Activated T-helper 2 cell treated with anti-CD3 and anti-CD28 coated beads, Interferon-gamma antibody, Interleukin-2, Interleukin-4, amounts not matched to agents 10 μg/mL and 5 μg/mL and 100 μg/mL, durations not matched to agents 14 hours and 24 hours and 36 hours (primary cell): ENCODE measurements around the gene ERBB4. TPM values are rescaled to one million over a fixed set of nuclear protein-coding genes. Genes with fewer than 3 reads are reported as not detected.

Experiments used
- DNase-seq: peaks from one replicate; pipeline ENCODE4 v3.0.0; 2021; ENCODE audit warnings: low spot score
- H3K27ac Mint-ChIP-seq: one replicate; pipeline ENCODE4 v1.8.0; 2021; ENCODE audit warnings: mixed read lengths
- H3K27me3 Mint-ChIP-seq: one replicate; pipeline ENCODE4 v1.8.0; 2021; ENCODE audit warnings: low read depth, mixed read lengths
- H3K36me3 Mint-ChIP-seq: one replicate; pipeline ENCODE4 v1.8.0; 2021; ENCODE audit warnings: low read depth, mixed read lengths
- H3K4me1 Mint-ChIP-seq: one replicate; pipeline ENCODE4 v1.8.0; 2021; ENCODE audit warnings: low read depth, mixed read lengths
- H3K4me3 Mint-ChIP-seq: one replicate; pipeline ENCODE4 v1.8.0; 2021; ENCODE audit warnings: low read depth, mild to moderate bottlenecking, moderate library complexity, mixed read lengths
- H3K9me3 Mint-ChIP-seq: one replicate; pipeline ENCODE4 v1.8.0; 2021; ENCODE audit warnings: mixed read lengths
- intact Hi-C: fragments of 100-400 bp; cut with micrococcal nuclease; formaldehyde crosslinking; loops from one replicate; pipeline ENCODE4 v1.15.1; 2023
- total RNA-seq: library from RNA; stranded (reverse); gene quantifications from 2 replicates; pipeline ENCODE4 v1.2.3, GENCODE V29; 2022

The ERBB4 gene
- total RNA-seq, 1 donor from 2014 or later = not detected

- no peaks in the 10 kb centered on the region for H3K4me1 Mint-ChIP-seq
- H3K4me3 Mint-ChIP-seq = no peak overlapping the region
- no peaks in the 10 kb centered on the region for H3K36me3 Mint-ChIP-seq
- H3K27me3 Mint-ChIP-seq = no peaks in the 10 kb centered on the region
- intact Hi-C loops = no loop called here
- no peak overlapping the region for H3K27ac Mint-ChIP-seq
- no peak for DNase-seq
- no peaks in the 10 kb centered on the region for H3K9me3 Mint-ChIP-seq
Observed at GRCh38 chr2:212153923-212154322, 384.7 kb downstream of the ERBB4 start.

- no peak for DNase-seq
- H3K27ac Mint-ChIP-seq = no peak overlapping the region
- no peaks in the 10 kb centered on the region for H3K9me3 Mint-ChIP-seq
- H3K36me3 Mint-ChIP-seq = no peaks in the 10 kb centered on the region
- H3K4me3 Mint-ChIP-seq = no peak overlapping the region
- H3K27me3 Mint-ChIP-seq = no peaks in the 10 kb centered on the region
- no peaks in the 10 kb centered on the region for H3K4me1 Mint-ChIP-seq
- intact Hi-C loops = loop anchor here (2.0 kb wide), 1 partner anchor 419 kb away; no protein-coding TSS in a partner anchor
Observed at GRCh38 chr2:212147921-212148513, 390.6 kb downstream of the ERBB4 start.

- no peaks in the 10 kb centered on the region for H3K27me3 Mint-ChIP-seq
- intact Hi-C loops = no loop called here
- H3K4me1 Mint-ChIP-seq = no peaks in the 10 kb centered on the region
- no peak for DNase-seq
- H3K4me3 Mint-ChIP-seq = no peak overlapping the region
- H3K36me3 Mint-ChIP-seq = no peaks in the 10 kb centered on the region
- H3K27ac Mint-ChIP-seq = no peak overlapping the region
- H3K9me3 Mint-ChIP-seq = no peaks in the 10 kb centered on the region
Observed at GRCh38 chr2:212146416-212146815, 392.2 kb downstream of the ERBB4 start.

GRCh38 chr2:212145121-212145520, 393.5 kb downstream of the ERBB4 start:
- no peaks in the 10 kb centered on the region for H3K36me3 Mint-ChIP-seq
- intact Hi-C loops = no loop called here

GRCh38 chr2:212142631-212143030, 396.0 kb downstream of the ERBB4 start:
- intact Hi-C loops = no loop called here
- H3K27ac Mint-ChIP-seq = no peak overlapping the region

More at GRCh38 chr2:212145121-212145520, 393.5 kb downstream of the ERBB4 start:
- Mint-ChIP-seq H3K27ac (no peak overlapping the region), H3K4me1 (no peaks in the 10 kb centered on the region), H3K4me3 (no peak overlapping the region), H3K9me3 (no peaks in the 10 kb centered on the region), H3K27me3 (no peaks in the 10 kb centered on the region)
- DNase-seq = no peak

GRCh38 chr2:212141499-212141898, 397.1 kb downstream of the ERBB4 start:
- H3K4me3 Mint-ChIP-seq = no peak overlapping the region
- no peaks in the 10 kb centered on the region for H3K36me3 Mint-ChIP-seq
- H3K4me1 Mint-ChIP-seq = no peaks in the 10 kb centered on the region
- H3K27me3 Mint-ChIP-seq = no peaks in the 10 kb centered on the region
- intact Hi-C loops = no loop called here
- no peak for DNase-seq
- no peaks in the 10 kb centered on the region for H3K9me3 Mint-ChIP-seq
- H3K27ac Mint-ChIP-seq = no peak overlapping the region

More at GRCh38 chr2:212142631-212143030, 396.0 kb downstream of the ERBB4 start:
- Mint-ChIP-seq H3K36me3 (no peaks in the 10 kb centered on the region), H3K4me3 (no peak overlapping the region), H3K27me3 (no peaks in the 10 kb centered on the region), H3K9me3 (no peaks in the 10 kb centered on the region), H3K4me1 (no peaks in the 10 kb centered on the region)
- DNase-seq = no peak

GRCh38 chr2:212136216-212136795, 402.3 kb downstream of the ERBB4 start:
- H3K36me3 Mint-ChIP-seq = no peaks in the 10 kb centered on the region
- H3K4me1 Mint-ChIP-seq = no peaks in the 10 kb centered on the region

GRCh38 chr2:212135739-212136138, 402.9 kb downstream of the ERBB4 start:
- intact Hi-C loops = no loop called here
- Mint-ChIP-seq H3K9me3 (no peaks in the 10 kb centered on the region), H3K4me1 (no peaks in the 10 kb centered on the region), H3K27me3 (no peaks in the 10 kb centered on the region), H3K4me3 (no peak overlapping the region), H3K27ac (no peak overlapping the region), H3K36me3 (no peaks in the 10 kb centered on the region)
- no peak for DNase-seq

More at GRCh38 chr2:212136216-212136795, 402.3 kb downstream of the ERBB4 start:
- no peak overlapping the region for H3K4me3 Mint-ChIP-seq
- H3K27me3 Mint-ChIP-seq = no peaks in the 10 kb centered on the region
- intact Hi-C loops = no loop called here
- no peaks in the 10 kb centered on the region for H3K9me3 Mint-ChIP-seq
- no peak overlapping the region for H3K27ac Mint-ChIP-seq
- no peak for DNase-seq

GRCh38 chr2:212133337-212133736, 405.3 kb downstream of the ERBB4 start:
- Mint-ChIP-seq H3K4me3 (no peak overlapping the region), H3K4me1 (no peaks in the 10 kb centered on the region), H3K27me3 (no peaks in the 10 kb centered on the region), H3K27ac (no peak overlapping the region), H3K9me3 (peaks cover under 1% of the 10 kb centered on the region), H3K36me3 (no peaks in the 10 kb centered on the region)
- no peak for DNase-seq
- intact Hi-C loops = no loop called here

GRCh38 chr2:212124598-212124997, 414.0 kb downstream of the ERBB4 start:
- no peak overlapping the region for H3K4me3 Mint-ChIP-seq
- H3K27me3 Mint-ChIP-seq = no peaks in the 10 kb centered on the region
- H3K9me3 Mint-ChIP-seq = peaks cover 3% of the 10 kb centered on the region
- no peak overlapping the region for H3K27ac Mint-ChIP-seq
- no peak for DNase-seq
- no peaks in the 10 kb centered on the region for H3K36me3 Mint-ChIP-seq
- intact Hi-C loops = no loop called here
- H3K4me1 Mint-ChIP-seq = no peaks in the 10 kb centered on the region

GRCh38 chr2:212119591-212119990, 419.0 kb downstream of the ERBB4 start:
- DNase-seq = no peak
- Mint-ChIP-seq H3K9me3 (no peaks in the 10 kb centered on the region), H3K4me3 (no peak overlapping the region), H3K36me3 (no peaks in the 10 kb centered on the region), H3K4me1 (no peaks in the 10 kb centered on the region), H3K27ac (no peak overlapping the region), H3K27me3 (no peaks in the 10 kb centered on the region)
- intact Hi-C loops = no loop called here

- no peak overlapping the region for H3K4me3 Mint-ChIP-seq
- H3K27me3 Mint-ChIP-seq = no peaks in the 10 kb centered on the region
- H3K36me3 Mint-ChIP-seq = no peaks in the 10 kb centered on the region
- intact Hi-C loops = no loop called here
- DNase-seq = no peak
- H3K9me3 Mint-ChIP-seq = peaks cover 2% of the 10 kb centered on the region
- H3K4me1 Mint-ChIP-seq = no peaks in the 10 kb centered on the region
- H3K27ac Mint-ChIP-seq = no peak overlapping the region
Observed at GRCh38 chr2:212117926-212118325, 420.7 kb downstream of the ERBB4 start.

GRCh38 chr2:212114489-212114888, 424.1 kb downstream of the ERBB4 start:
- Mint-ChIP-seq H3K9me3 (peaks cover 4% of the 10 kb centered on the region), H3K27ac (no peak overlapping the region), H3K4me1 (no peaks in the 10 kb centered on the region), H3K36me3 (no peaks in the 10 kb centered on the region), H3K4me3 (no peak overlapping the region), H3K27me3 (no peaks in the 10 kb centered on the region)
- intact Hi-C loops = no loop called here
- DNase-seq = no peak
